K562 (cell line): ENCODE data around the gene ZNRD2. TPM values are rescaled to one million over a fixed set of nuclear protein-coding genes. Genes with fewer than 3 reads are reported as not detected.

ENCODE experiments used
- CTCF ChIP-seq, 3 experiments: IDR thresholded peaks in 2 of 3; conservative IDR thresholded peaks in 1 of 3; 2 replicates each; pipeline ENCODE4 v1.5.1; 2011 to 2012; ENCODE audit warnings: low read length in 3 of 3, mild to moderate bottlenecking in 3 of 3, control low read depth in 2 of 3, improper control_type of control experiment in 1 of 3, inconsistent platforms in 1 of 3, low read depth in 1 of 3, mixed read lengths in 1 of 3, moderate library complexity in 1 of 3; ENCODE audit not compliant: insufficient read depth in 2 of 3
- ERF ChIP-seq: fragments of 450-650 bp; formaldehyde crosslinking; IDR thresholded peaks from 2 replicates; pipeline ENCODE4 v1.4.0; 2020; ENCODE audit warnings: mild to moderate bottlenecking, mixed read lengths
- HOMEZ ChIP-seq: fragments of 250-450 bp; sonication (Bioruptor Pico); IDR thresholded peaks from 2 replicates; pipeline ENCODE4 v1.4.0; 2020; ENCODE audit warnings: mild to moderate bottlenecking, moderate library complexity
- POLR2AphosphoS2 ChIP-seq: IDR thresholded peaks from 2 replicates; pipeline ENCODE4 v1.6.1; 2012; ENCODE audit warnings: low read length, improper control_type of control experiment
- RFX1 ChIP-seq: fragments of 450-650 bp; IDR thresholded peaks from 2 replicates; pipeline ENCODE4 v1.6.1; 2016; ENCODE audit warnings: mild to moderate bottlenecking, moderate library complexity
- RFX7 ChIP-seq: fragments of 250-450 bp; sonication (Bioruptor Pico); IDR thresholded peaks from 2 replicates; pipeline ENCODE4 v1.5.1; 2021; ENCODE audit warnings: mild to moderate bottlenecking
- SOX6 ChIP-seq: fragments of 450-650 bp; IDR thresholded peaks from 2 replicates; pipeline ENCODE4 v1.6.1; 2014; ENCODE audit warnings: mild to moderate bottlenecking
- SP2 ChIP-seq: IDR thresholded peaks from 2 replicates; pipeline ENCODE4 v1.6.1; 2011; ENCODE audit warnings: mild to moderate bottlenecking, low read depth, low read length, moderate library complexity; ENCODE audit not compliant: poor library complexity, severe bottlenecking; ENCODE audit errors: extremely low read depth
- TFAP4 ChIP-seq: sonication (generic); formaldehyde crosslinking; IDR thresholded peaks from 2 replicates; pipeline ENCODE4 v1.8.0; 2022; ENCODE audit warnings: missing genetic modification reagents, mild to moderate bottlenecking, moderate library complexity, borderline replicate concordance
- ZBTB5 ChIP-seq: fragments of 450-650 bp; IDR thresholded peaks from 2 replicates; pipeline ENCODE4 v1.6.1; 2017; ENCODE audit warnings: antibody characterized with exemption
- ZNF699 ChIP-seq: fragments of 250-450 bp; sonication (Bioruptor Pico); IDR thresholded peaks from 2 replicates; pipeline ENCODE4 v1.8.0; 2021; ENCODE audit warnings: mild to moderate bottlenecking, moderate library complexity; ENCODE audit not compliant: insufficient replicate concordance
- ZNF707 ChIP-seq: fragments of 250-450 bp; sonication (Bioruptor Pico); conservative IDR thresholded peaks from 2 replicates; pipeline ENCODE4 v1.8.0; 2022; ENCODE audit warnings: inconsistent platforms, mild to moderate bottlenecking, moderate library complexity
- ZNF785 ChIP-seq: fragments of 250-450 bp; sonication (Bioruptor Pico); IDR thresholded peaks from 2 replicates; pipeline ENCODE4 v1.4.0; 2020; ENCODE audit warnings: mild to moderate bottlenecking
- polyA plus RNA-seq, 8 experiments: library from polyadenylated mRNA; depleted of rRNA in 4 of 8; stranded (reverse) in 5 of 8; unstranded in 3 of 8; fragments of >200 nt; fragmentation: Nextera tagmentation in 2 of 8; fragmentation: Illumina TruSeq in 1 of 8; extraction: Ambion mirVana in 2 of 8; extraction: Trizol in 1 of 8; gene quantifications; 2 replicates each; pipeline versions ENCODE4 v1.2.1 to v1.2.3, GENCODE V29; 2011 to 2014; ENCODE audit warnings: inconsistent platforms in 1 of 8, missing spikeins in 1 of 8
- total RNA-seq, 7 experiments: library from RNA; depleted of rRNA in 6 of 7; stranded (reverse); fragments of >200 nt in 6 of 7; fragmentation: Illumina TruSeq in 2 of 7; extraction: Trizol in 2 of 7; gene quantifications; 2 replicates each; pipeline versions ENCODE4 v1.2.1 to v1.2.3, GENCODE V29; 2011 to 2021; ENCODE audit warnings: low replicate concordance in 1 of 7
- TF ChIP-seq, protein P1 (sequence below): sonication (generic); formaldehyde crosslinking; IDR thresholded peaks from 2 replicates; pipeline ENCODE4 v1.8.1; 2023; ENCODE audit warnings: mild to moderate bottlenecking, missing genetic modification reagents
- TF ChIP-seq, protein P2 (sequence below): sonication (generic); formaldehyde crosslinking; IDR thresholded peaks from 2 replicates; pipeline ENCODE4 v1.8.1; 2023; ENCODE audit warnings: mild to moderate bottlenecking, missing genetic modification reagents

ZNRD2 gene
- total and polyA plus RNA-seq, 9 of the 15 experiments (the other 6 are each of a cell fraction or from before 2014, with no cell fraction given): 13.4 to 129 (median 60.4) TPM

GRCh38 chr11:65593518-65594414 is 23.5 kb downstream of the ZNRD2 start (continued):
- TF ChIP-seq ZBTB5 (no peak), ZNF699 (no peak), ZNF785 (no peak), HOMEZ (CRISPR knock-in tag) (no peak), SOX6 (no peak), POLR2AphosphoS2 (peak; percentile 60; the same call in 1 of the 2 replicates), TFAP4 (CRISPR knock-in tag) (0 out of 2 replicates have a peak, but pooled peaks have one; percentile 42), RFX7 (CRISPR knock-in tag) (no peak), ERF (CRISPR knock-in tag) (no peak), ZNF707 (no peak), SP2 (no peak), CTCF (IDR thresholded peaks at IDR 0.05 in 2 of 3, conservative IDR thresholded peaks at IDR 0.05 in 1 of 3; ENCODE audit: insufficient read depth in 2 of 3, low read depth in 1 of 3, low read length in 3 of 3) (peak; percentile 67 to 83 (median 71)), RFX1 (no peak)
- TF ChIP-seq, protein P1, sequence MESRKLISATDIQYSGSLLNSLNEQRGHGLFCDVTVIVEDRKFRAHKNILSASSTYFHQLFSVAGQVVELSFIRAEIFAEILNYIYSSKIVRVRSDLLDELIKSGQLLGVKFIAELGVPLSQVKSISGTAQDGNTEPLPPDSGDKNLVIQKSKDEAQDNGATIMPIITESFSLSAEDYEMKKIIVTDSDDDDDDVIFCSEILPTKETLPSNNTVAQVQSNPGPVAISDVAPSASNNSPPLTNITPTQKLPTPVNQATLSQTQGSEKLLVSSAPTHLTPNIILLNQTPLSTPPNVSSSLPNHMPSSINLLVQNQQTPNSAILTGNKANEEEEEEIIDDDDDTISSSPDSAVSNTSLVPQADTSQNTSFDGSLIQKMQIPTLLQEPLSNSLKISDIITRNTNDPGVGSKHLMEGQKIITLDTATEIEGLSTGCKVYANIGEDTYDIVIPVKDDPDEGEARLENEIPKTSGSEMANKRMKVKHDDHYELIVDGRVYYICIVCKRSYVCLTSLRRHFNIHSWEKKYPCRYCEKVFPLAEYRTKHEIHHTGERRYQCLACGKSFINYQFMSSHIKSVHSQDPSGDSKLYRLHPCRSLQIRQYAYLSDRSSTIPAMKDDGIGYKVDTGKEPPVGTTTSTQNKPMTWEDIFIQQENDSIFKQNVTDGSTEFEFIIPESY: peak; percentile 83
- TF ChIP-seq, protein P2, sequence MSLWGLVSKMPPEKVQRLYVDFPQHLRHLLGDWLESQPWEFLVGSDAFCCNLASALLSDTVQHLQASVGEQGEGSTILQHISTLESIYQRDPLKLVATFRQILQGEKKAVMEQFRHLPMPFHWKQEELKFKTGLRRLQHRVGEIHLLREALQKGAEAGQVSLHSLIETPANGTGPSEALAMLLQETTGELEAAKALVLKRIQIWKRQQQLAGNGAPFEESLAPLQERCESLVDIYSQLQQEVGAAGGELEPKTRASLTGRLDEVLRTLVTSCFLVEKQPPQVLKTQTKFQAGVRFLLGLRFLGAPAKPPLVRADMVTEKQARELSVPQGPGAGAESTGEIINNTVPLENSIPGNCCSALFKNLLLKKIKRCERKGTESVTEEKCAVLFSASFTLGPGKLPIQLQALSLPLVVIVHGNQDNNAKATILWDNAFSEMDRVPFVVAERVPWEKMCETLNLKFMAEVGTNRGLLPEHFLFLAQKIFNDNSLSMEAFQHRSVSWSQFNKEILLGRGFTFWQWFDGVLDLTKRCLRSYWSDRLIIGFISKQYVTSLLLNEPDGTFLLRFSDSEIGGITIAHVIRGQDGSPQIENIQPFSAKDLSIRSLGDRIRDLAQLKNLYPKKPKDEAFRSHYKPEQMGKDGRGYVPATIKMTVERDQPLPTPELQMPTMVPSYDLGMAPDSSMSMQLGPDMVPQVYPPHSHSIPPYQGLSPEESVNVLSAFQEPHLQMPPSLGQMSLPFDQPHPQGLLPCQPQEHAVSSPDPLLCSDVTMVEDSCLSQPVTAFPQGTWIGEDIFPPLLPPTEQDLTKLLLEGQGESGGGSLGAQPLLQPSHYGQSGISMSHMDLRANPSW (CRISPR knock-in tag): no peak
